LNCAP (cell line): ENCODE measurements around the gene SARS2.

Source experiments
- CTCF ChIP-seq: fragments of 450-650 bp; IDR thresholded peaks from 2 replicates; pipeline ENCODE4 v1.5.1; 2017; ENCODE audit warnings: mild to moderate bottlenecking

SARS2 gene

GRCh38 chr19:38908911-38909310 lies 21.7 kb downstream of the SARS2 start:
- TF ChIP-seq CTCF, result no peak

GRCh38 chr19:38907670-38908069 lies 22.9 kb downstream of the SARS2 start:
- no peak for TF ChIP-seq CTCF

- TF ChIP-seq CTCF, result no peak
Measured at GRCh38 chr19:38907227-38907626, 23.3 kb downstream of the SARS2 start.

- TF ChIP-seq CTCF, result no peak
Measured at GRCh38 chr19:38905620-38906019, 24.9 kb downstream of the SARS2 start.

- TF ChIP-seq CTCF, result no peak
Measured at GRCh38 chr19:38904581-38905539, 25.7 kb downstream of the SARS2 start.

- no peak for TF ChIP-seq CTCF
Measured at GRCh38 chr19:38901683-38902082, 28.9 kb downstream of the SARS2 start.

GRCh38 chr19:38900743-38901190 lies 29.8 kb downstream of the SARS2 start:
- TF ChIP-seq CTCF, result no peak
